Cerebellar nuclear complex (tissue), 1 donor: ENCODE data around the gene CACNA1F.
"Not testable (repeated sequence)": the region's sequence is repeated elsewhere in the genome, so short reads cannot be mapped to it uniquely, and the experiment has no call there.

ENCODE experiments used
- DNase-seq, 2 experiments: peaks; one replicate each; lab custom pipeline; 2025; lab: John Stamatoyannopoulos, UW

The CACNA1F gene

GRCh38 chrX:49176421-49177326, 56.5 kb downstream of the CACNA1F start:
- no peak for DNase-seq

GRCh38 chrX:49175435-49176274, 57.5 kb downstream of the CACNA1F start:
- no peak for DNase-seq

GRCh38 chrX:49174723-49175122, 58.4 kb downstream of the CACNA1F start:
- DNase-seq = no peak

- DNase-seq = not testable (repeated sequence)
Observed at GRCh38 chrX:49173544-49173943, 59.6 kb downstream of the CACNA1F start.

- no peak for DNase-seq
Observed at GRCh38 chrX:49172280-49172780, 60.8 kb downstream of the CACNA1F start.

- DNase-seq = no peak
Observed at GRCh38 chrX:49171752-49172279, 61.3 kb downstream of the CACNA1F start, which contains the start of gene PLP2. Gene PLP2, plus strand, starts transcription at chrX:49171898. Its CDS starts 103 bp downstream, at chrX:49172001.

GRCh38 chrX:49167740-49168108, 65.4 kb downstream of the CACNA1F start:
- no peak for DNase-seq

- DNase-seq = no peak
Observed at GRCh38 chrX:49166914-49167739, 66.0 kb downstream of the CACNA1F start.

GRCh38 chrX:49165901-49166881, 66.9 kb downstream of the CACNA1F start:
- peak; percentile 70 to 78 for DNase-seq

GRCh38 chrX:49164589-49165360, 68.4 kb downstream of the CACNA1F start:
- no peak for DNase-seq

- peak in 1 of 2 experiments; percentile 29 for DNase-seq
Observed at GRCh38 chrX:49163555-49164419, 69.4 kb downstream of the CACNA1F start.

- no peak for DNase-seq
Observed at GRCh38 chrX:49162620-49163019, 70.5 kb downstream of the CACNA1F start, which contains the start of gene MAGIX. Gene MAGIX, plus strand, starts transcription at chrX:49162758. Its CDS starts 132 bp downstream, at chrX:49162890.

- DNase-seq = no peak
Observed at GRCh38 chrX:49161632-49162031, 71.5 kb downstream of the CACNA1F start.

GRCh38 chrX:49160908-49161307, 72.2 kb downstream of the CACNA1F start:
- no peak for DNase-seq

- DNase-seq = no peak
Observed at GRCh38 chrX:49157194-49157593, 75.9 kb downstream of the CACNA1F start.

- peak in 1 of 2 experiments; percentile 41 for DNase-seq
Observed at GRCh38 chrX:49155900-49156837, 77.0 kb downstream of the CACNA1F start.
